DOHH2 (cell line): ENCODE results near the gene SLC10A4.

Experiments used
- H3F3A ChIP-seq: fragments of 200-600 bp; sonication (generic), shearing (Covaris generic); 2 replicates; pipeline ENCODE4 v1.6.0; 2016; ENCODE audit warnings: antibody characterized with exemption, mild to moderate bottlenecking; ENCODE audit not compliant: control insufficient read depth, insufficient read depth
- H3K27ac ChIP-seq: fragments of 200-600 bp; sonication (generic); 2 replicates; pipeline ENCODE4 v1.5.1; 2014; ENCODE audit warnings: low read depth, mild to moderate bottlenecking, low read length, moderate library complexity
- H3K27me3 ChIP-seq: fragments of 200-600 bp; sonication (generic); 2 replicates; pipeline ENCODE4 v1.6.1; 2014; ENCODE audit warnings: mild to moderate bottlenecking, low read length, mixed read lengths; ENCODE audit not compliant: control insufficient read depth
- H3K36me3 ChIP-seq: fragments of 200-600 bp; sonication (generic); 2 replicates; pipeline ENCODE4 v1.6.1; 2014; ENCODE audit warnings: mild to moderate bottlenecking, low read length, moderate library complexity, mixed read lengths; ENCODE audit not compliant: control insufficient read depth
- H3K4me1 ChIP-seq: fragments of 200-600 bp; sonication (generic); 2 replicates; pipeline ENCODE4 v1.6.1; 2014; ENCODE audit warnings: mild to moderate bottlenecking, low read length, mixed read lengths; ENCODE audit not compliant: control insufficient read depth
- H3K4me2 ChIP-seq: fragments of 200-600 bp; sonication (generic); 2 replicates; pipeline ENCODE4 v1.6.0; 2014; ENCODE audit warnings: mild to moderate bottlenecking, low read length, moderate library complexity
- H3K4me3 ChIP-seq: fragments of 200-600 bp; sonication (generic); 2 replicates; pipeline ENCODE4 v1.5.1; 2014; ENCODE audit warnings: mild to moderate bottlenecking, low read length, mixed read lengths
- H3K79me2 ChIP-seq: fragments of 200-600 bp; sonication (generic); 2 replicates; pipeline ENCODE4 v1.6.1; 2014; ENCODE audit warnings: mild to moderate bottlenecking, low read length, mixed read lengths; ENCODE audit not compliant: control insufficient read depth
- H3K9me2 ChIP-seq: fragments of 200-600 bp; sonication (generic); replicated peaks from 2 replicates; pipeline ENCODE4 v1.6.1; 2014; ENCODE audit warnings: mild to moderate bottlenecking, low read length, mixed read lengths; ENCODE audit not compliant: control insufficient read depth
- H3K9me3 ChIP-seq: fragments of 200-600 bp; sonication (generic); 2 replicates; pipeline ENCODE4 v1.6.1; 2014; ENCODE audit warnings: antibody characterized with exemption, low read length, mixed read lengths; ENCODE audit not compliant: control insufficient read depth, insufficient read depth
- H4K20me1 ChIP-seq: fragments of 200-600 bp; sonication (generic); 2 replicates; pipeline ENCODE4 v1.6.0; 2014; ENCODE audit warnings: low read depth, mild to moderate bottlenecking, antibody characterized with exemption, low read length, moderate library complexity; ENCODE audit not compliant: control insufficient read depth, insufficient read depth
- CTCF ChIP-seq: fragments of 200-600 bp; sonication (generic); IDR thresholded peaks from one replicate; pipeline ENCODE4 v1.5.1; 2014; ENCODE audit warnings: antibody characterized with exemption, mild to moderate bottlenecking, low read depth, low read length; ENCODE audit not compliant: poor library complexity, severe bottlenecking
- EZH2phosphoT487 ChIP-seq: fragments of 200-600 bp; sonication (generic); IDR thresholded peaks from 2 replicates; pipeline ENCODE4 v1.6.1; 2017; ENCODE audit warnings: borderline replicate concordance, mild to moderate bottlenecking, antibody characterized with exemption, low read length, moderate library complexity, mixed read lengths

The SLC10A4 gene

GRCh38 chr4:48526406-48526805, 43.3 kb downstream of the SLC10A4 start:
- TF ChIP-seq EZH2phosphoT487: no peak
- TF ChIP-seq CTCF: no peak
- H3K36me3 ChIP-seq: peaks cover 82% of the 10 kb centered on the region
- no peaks in the 10 kb centered on the region for H3K9me3 ChIP-seq
- no peak overlapping the region for H3K4me2 ChIP-seq
- no peaks in the 10 kb centered on the region for H3F3A ChIP-seq
- no peaks in the 10 kb centered on the region for H4K20me1 ChIP-seq
- no peaks in the 10 kb centered on the region for H3K79me2 ChIP-seq
- no peaks in the 10 kb centered on the region for H3K9me2 ChIP-seq
- no peaks in the 10 kb centered on the region for H3K4me1 ChIP-seq
- H3K27me3 ChIP-seq: no peaks in the 10 kb centered on the region
- H3K27ac ChIP-seq: no peak overlapping the region
- H3K4me3 ChIP-seq: no peak overlapping the region

GRCh38 chr4:48538358-48538757, 55.2 kb downstream of the SLC10A4 start:
- Histone ChIP-seq H3K79me2 (no peaks in the 10 kb centered on the region), H3K9me3 (no peaks in the 10 kb centered on the region), H3K27ac (no peak overlapping the region), H3K4me2 (no peak overlapping the region), H3K27me3 (no peaks in the 10 kb centered on the region), H3K4me1 (no peaks in the 10 kb centered on the region), H4K20me1 (no peaks in the 10 kb centered on the region), H3F3A (no peaks in the 10 kb centered on the region), H3K36me3 (peaks cover 59% of the 10 kb centered on the region), H3K9me2 (no peaks in the 10 kb centered on the region), H3K4me3 (no peak overlapping the region)
- TF ChIP-seq CTCF (no peak), EZH2phosphoT487 (no peak)
